ENCODE data around the gene PDS5A.

- TF ChIP-seq EZH2 (IDR thresholded peaks at IDR 0.05; ENCODE audit: insufficient read depth, poor library complexity, severe bottlenecking): no peak
- TF ChIP-seq EZH2phosphoT487 (IDR thresholded peaks at IDR 0.05; ENCODE audit: insufficient read depth, low read depth): no peak
These were observed 127.0 kb downstream of the PDS5A start for GRCh38 chr4:39850727-39851126.
